HG02981 (cell line): Measurements from ENCODE around the gene CALML6.

Experiments
- ATAC-seq: cut with Tn5 transposase; IDR thresholded peaks from one replicate; pipeline ENCODE4 v1.9.1; 2021; ENCODE audit warnings: mild to moderate bottlenecking, moderate library complexity; ENCODE audit not compliant: unreplicated experiment

CALML6 gene

DNA sequence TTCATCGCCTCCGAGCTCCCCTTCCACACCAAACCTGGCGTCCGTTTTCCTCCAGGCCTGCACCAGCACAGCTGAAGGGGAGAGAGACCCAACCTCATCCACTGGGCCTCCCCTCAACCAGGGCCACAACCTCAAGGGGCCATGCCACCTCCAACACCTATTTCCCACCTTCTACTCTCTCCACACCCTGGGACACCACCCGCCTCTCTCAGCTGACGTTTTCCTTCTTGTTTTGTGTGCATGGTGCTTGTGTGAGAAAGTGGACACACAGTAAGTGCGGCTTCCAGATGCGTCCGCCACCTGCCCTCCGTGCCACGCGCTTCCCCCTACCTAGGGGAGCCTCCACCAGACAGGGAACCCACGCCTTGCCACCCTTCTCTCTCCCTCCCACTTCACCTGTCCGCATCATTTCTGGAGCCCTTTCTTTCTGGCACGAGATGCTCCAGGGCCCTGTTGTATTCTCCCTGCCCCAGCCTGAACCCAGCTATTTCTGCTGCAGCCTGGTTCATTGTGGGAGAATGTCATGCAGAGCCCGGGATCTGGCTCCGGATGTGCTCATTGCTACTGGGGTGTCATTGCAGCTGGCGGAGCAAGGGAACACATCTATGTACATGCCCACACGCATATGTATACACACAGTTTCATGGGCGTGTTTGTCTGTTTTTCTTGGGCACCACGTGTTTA, 22.8 kb upstream of the CALML6 start:
- no peak for ATAC-seq

DNA sequence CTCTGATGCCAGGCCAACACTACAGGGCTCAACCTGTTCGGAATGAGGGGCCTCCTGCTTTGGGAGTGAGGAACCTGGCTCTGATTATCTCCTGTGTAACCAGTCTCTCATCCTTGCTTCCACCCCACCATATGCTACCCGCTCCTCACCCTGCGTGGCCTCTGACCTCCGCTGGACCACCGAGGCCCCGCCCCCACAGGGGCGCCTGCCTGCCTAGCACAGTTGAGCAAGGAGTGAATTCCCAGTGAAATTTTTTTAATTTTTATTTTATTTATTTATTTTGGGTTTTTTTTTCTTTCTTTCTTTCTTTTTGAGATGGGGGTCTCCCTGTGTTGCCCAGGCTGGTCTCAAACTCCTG, 22.3 kb upstream of the CALML6 start:
- ATAC-seq, result no peak

DNA sequence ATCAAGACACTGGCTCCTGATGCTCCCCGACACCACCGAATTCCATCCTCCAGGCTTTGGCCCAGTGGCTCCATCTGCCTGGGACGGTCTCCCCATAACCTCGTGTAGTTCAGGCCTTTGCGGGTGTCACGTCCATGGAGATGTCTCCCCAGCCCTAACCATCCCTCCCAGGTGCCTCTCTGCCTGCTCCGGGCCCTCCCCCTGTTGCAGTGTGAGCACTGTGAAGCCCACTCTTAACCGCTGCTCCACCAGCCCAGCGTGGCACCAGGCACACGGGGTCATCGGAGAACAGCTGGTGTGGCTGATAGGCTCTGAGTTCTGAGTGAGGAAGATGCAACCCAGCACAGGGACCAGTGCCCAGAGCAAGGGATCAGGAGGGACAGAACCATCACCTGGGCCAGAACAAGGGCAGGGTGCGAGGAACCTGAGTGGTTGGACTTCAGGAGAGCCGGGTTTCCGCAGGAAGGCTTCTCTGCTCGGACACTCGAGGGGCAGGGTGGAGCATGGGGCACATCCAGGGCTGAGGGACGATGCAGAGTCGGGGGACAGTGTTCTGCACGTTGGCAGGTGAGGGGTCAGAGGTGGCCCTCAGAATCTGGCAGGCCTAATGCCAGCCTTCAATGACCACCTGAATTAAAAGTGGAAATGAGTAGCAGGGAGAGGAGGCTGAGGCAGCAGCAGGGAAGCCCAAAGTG, 21.6 kb upstream of the CALML6 start:
- ATAC-seq, result no peak

DNA sequence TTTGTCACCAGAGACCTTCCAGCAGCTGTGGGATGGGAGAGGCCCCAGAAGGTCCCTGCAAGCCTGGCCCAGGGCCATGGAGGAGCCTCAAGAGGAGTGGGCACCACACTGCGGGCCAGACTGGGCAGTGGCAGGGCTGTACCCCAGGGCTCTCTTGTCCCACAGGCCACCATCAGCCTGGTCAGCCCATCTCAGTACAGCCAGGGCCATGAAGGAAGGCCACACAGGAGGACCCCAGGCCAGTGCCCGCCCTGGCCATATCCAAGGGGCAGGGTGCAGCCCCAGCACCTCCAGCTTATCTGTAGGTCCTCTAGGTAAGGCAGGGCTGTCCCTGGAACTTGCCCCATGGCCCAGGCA, 21.1 kb upstream of the CALML6 start:
- ATAC-seq, result no peak

DNA sequence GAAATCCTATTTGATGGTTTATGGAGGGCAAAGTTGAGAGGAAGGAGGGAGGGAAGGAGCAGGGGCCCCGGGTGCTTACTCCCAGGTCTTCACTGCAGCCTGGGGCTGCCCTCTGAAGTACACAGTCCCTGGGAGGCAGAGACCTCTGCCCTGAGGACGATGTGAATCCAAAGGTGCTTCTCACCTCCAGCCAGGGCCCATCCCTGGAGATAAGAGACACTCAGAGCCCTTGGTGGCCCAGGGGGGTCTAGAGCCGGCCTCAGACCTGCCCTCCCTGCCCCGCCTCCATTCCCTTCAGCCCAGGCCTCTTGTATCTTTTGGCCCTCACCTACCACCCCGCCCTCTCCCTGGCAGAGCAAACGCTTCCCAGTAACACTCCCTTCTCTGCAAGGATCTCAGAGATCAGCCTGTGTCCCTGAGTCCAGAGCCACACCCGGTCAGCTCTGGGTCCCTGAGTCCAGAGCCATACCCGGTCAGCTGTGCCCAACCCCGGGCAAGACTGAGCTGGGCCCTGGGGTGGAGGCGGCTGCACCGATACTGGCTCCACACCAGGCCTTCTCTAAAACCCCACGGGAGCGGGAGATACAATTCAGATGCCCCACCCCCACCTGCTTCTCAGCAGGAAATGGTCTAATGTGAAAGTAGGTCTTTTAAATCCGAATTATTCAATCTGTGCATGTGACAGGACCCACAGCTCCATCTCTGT, 20.6 kb upstream of the CALML6 start:
- no peak for ATAC-seq

DNA sequence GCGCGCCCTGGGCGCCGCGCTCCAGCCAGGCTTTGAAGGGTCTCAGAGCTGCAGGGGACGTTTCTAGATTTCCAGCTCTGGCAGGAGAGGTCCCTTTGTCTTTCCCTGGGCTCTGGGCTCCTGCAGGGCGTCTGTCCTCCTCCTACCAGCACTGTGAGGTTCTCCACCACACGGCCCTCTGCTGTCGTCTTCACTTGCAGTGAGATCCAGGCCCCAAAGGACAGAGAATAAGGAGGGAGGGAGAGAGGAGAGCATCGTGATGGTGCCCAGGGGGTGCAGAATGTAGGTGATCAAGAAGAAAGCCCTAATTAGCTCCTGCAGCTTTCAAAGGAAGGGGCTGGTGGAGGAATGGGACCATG, 20.0 kb upstream of the CALML6 start:
- no peak for ATAC-seq

DNA sequence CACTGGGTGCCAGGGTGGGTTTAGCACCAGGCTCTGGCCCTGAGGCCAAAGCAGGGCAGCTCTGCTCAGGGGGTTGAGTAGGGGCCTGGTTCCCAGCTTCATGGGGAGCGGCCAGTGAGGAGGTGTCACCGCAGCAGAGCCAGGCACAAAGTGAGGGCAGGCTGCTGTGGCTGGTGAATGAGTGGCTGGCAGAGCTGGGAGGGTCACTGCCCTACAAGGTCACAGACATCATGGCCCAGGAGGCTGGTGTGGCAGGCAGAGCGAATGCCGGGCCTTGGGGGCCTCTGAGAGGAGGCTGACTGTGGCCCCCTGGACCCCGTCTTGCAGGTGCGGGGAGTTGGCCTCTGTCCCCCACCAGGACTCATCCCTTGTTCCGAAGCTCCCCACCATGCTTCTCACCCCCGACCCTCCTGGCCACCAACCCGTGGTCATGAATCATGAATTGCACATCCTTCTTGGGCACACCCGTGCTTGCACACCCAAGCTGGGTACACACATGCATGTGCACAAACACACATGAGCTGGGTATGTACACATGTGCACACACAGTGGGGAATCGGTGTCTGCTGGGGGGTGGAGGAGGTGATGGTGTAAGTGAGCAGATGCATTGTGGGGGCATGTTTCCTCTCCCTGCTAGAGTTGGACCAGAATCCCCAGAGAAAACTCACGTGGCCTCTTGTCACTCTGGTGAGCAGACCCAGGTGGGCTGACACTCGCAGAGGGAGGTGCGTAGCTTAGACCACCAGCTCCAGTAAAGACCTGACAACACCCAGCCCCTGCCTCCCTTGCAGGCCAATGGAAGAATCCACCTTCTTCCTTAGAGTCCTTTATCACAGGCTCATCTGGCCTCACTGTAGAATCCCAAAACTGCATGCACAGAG, 19.4 kb upstream of the CALML6 start:
- ATAC-seq, result no peak

DNA sequence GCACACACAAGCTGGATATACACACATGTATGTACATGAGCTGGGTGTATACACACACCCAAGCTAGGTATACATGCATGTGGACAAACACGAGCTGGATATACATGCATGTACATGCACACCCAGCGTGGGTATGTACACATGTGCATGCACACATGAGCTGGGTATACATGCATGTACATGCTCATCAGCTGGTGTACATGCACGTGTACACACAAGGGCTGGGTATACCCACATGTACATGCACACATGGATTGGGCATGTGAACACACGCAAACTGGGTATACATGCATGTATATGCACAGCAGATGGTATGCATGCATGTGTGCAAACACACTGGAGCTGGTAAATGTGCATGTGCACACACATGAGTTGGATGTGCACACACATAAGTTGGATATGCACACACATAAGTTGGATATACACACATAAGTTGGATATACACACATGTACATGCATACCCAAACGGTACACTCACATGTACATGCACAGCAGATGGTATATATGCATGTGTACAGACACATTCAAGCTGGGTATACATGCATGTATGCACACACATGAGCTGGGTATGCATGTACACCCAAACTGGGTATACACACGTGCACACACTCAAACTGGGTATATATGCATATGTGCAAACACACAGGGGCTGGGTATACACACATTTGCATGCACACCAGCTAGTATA, 16.7 kb upstream of the CALML6 start:
- ATAC-seq, result no peak

DNA sequence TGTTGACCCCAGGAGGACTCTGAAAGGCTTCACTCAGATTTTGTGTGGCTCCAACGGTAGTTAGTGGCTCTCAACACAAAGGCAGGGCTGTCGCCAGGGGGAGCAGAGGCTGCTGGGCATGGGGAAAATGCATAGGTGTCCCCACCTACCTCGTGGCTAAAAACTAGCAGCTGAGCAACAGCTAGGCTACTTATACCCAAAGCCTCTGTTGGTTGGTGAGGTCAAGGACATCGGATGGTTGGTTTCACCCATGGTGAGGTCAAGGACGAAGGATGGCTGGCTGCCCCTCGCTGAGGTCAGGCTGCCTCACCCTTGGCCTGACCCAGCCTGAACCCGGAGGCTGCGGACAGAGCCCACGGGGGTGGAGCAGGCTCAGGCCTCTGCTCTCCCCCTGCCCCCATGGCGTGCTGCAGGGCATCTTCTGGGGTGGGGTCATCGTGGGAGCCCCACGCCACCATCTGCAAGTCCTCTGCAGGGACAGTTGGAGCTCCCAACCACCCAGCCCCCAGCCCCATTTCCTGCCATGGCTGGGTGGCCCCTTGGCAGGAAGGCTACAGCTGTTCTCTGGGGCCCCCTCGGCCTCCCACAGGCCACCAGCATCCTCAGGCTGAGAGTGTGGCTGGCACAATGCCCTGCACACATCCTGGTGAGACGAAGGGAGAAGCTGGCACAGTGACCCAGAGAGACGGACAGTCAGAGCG, 15.6 kb upstream of the CALML6 start:
- ATAC-seq, result no peak

DNA sequence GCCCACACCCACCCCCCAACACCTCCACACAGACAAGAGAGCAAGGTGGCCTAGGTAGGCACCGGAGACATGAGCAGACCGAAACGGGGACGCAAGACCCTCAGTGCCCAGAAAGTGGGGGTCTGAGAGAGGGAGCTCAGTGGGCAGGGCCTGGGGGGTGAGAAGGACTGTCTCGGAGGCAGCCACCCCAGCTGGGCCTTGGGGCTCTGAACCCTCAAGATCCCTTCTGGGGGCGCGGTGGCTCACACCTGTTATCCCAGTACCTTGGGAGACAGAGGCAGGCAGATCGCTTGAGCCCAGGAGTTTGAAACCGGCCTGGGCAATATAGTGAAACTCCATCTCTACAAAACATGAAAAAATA, 15.1 kb upstream of the CALML6 start:
- ATAC-seq, result no peak

DNA sequence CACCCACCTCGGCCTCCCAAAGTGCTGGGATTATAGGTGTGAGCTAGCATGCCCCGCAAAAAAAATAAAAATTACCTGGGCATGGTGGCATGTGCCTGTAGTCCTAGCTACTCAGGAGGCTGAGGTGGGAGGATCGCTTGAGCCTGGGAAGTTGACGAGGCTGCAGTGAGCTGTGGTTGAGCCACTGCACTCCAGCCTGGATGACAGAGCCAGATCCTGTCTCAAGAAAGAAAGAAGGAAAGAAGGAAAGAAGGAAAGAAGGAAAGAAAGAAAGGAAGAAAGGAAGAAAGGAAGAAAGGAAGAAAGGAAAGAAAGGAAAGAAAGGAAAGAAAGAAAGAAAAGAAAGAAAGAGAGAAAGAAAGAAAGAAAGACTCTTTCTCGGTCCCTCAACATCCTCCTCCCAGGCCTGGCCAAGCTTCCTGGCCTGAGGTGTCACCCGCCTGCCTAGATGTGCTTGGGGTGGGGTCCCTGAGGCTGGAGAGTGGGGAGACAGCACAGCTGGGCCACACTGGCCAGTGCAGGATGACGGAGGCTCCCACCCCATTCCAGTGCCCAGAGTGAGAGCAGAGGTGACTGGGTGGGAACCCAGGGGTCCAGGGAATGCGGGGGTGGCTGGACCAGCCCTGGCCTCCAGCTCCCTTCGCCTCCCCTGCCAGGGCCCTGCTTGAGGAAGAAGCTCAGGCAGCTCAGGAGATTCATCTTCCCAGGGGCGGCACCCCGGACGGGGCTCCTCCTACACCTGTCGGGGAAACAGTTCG, 14.0 kb upstream of the CALML6 start:
- ATAC-seq, result no peak

DNA sequence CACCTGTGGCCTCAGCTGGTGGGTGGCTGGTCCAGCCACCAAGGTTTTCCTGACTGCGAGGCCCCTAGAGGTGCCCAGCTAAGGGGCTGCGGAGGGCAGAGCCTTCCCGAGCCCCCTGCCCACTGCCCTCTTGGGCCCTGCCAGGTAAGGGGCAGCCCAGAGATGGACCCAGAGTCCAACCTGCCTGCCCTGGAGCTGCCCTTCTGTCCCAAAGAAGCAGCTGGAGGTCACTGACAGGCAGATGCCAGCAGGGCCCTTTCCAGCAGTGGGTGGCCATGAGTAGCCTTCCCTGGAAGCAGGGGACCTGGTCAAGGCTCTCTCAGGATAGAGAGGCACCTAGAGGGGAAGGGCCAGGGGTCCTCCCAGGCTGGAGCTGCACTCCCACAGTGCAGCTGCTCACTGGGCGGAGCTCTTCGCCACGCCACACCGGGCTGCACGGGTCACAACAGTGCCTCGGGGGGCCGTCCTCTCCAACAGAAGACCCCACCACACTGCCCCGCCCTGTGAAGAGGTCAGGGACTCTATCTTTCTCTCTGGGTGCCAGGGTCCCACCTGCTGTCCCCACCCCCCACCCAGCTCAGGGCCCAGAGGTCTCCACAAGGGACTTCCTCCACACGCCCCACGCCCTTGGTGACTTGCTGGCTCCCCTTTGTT, 13.3 kb upstream of the CALML6 start:
- no peak for ATAC-seq

DNA sequence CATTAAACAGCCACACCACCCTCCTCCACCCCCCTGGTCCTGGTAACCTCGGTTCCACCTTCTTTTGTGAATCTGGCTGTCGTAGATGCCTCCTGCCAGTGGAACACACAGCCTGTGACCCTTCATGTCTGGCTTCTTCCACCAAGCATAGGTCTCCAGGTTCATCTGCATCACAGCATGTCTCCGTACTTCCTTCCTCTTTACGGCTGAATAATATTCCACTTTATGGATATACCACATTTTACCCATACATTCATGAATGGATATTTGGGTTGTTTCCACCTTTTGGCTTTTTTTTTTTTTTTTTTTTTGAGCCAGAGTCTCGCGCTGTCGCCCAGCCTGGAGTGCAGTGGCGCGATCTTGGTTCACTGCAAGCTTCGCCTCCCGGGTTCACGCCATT, 11.8 kb upstream of the CALML6 start:
- ATAC-seq, result no peak

DNA sequence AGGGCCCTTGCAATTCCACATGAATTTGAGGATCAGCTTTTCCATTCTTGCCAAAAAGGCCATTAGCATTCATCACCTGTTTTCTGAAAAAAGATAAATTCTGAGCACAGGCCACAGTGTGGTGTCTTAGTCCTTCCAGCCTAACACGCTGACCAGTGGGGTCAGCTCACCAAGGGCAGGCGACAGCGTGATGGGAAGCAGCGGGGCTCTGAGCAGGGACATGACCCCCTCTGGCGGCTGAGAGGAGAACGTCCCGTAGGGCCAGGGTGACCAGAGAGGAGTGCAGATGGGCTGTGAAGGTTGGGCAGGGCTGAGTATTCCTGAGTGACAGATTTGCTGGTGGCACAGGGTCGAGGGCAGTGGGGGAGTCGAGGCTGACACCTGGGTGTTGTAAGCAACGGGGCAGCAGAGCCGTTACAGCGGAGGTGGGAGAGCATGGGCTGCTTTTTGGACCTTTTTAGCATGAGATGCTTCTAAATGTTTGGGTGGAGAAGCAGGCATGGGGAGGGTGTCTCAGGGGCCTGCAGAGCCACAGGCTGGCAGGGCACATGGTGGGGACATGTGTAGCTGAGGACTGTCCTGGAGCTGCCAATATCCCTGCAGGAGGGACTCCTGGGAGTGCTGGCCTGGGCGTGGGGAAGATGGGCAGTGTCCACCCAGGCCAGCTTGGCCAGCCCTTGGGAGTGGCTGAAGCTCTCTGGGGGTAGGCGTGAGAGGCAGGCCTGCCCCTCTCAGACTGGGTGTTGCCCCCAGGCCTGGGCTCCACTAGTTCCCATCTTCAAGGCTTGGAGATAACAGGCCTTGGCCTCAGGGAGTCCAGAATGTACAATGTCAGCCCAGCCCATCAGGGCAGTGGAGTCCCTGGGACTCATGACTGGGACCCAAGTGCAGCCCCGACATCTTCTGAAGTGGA, 8.6 kb upstream of the CALML6 start:
- no peak for ATAC-seq

DNA sequence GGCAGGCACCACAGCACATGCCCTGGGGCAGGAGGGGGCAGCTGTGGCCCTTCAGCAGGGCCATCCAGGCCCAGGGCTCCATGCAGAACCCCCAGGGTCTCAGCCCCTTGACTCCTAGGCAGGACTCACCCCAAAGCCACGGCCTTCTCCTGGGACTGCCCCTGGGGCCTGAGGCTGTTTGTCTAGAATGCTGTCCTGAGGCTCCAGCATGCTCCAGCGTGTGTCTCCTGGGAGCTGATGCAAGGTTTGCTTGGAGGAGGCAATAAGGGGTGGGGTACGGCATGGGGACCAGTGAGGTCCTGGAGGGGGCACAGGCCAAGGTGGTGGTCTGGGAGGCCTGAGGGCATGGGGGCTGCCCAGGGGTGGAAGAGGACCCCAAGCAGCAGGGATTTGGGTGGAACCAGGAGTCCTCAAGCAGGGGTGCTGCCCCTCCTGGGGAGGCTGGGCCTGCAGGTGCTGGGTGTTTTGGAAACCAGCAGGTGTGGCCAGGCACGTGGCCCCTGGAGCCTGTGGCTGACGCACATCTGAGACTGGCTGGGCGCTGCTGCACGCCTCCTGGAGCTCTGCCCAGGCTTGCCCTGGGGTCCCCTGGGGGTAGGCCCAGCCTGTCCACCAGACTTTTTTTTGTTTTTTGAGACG, 7.8 kb upstream of the CALML6 start:
- no peak for ATAC-seq

DNA sequence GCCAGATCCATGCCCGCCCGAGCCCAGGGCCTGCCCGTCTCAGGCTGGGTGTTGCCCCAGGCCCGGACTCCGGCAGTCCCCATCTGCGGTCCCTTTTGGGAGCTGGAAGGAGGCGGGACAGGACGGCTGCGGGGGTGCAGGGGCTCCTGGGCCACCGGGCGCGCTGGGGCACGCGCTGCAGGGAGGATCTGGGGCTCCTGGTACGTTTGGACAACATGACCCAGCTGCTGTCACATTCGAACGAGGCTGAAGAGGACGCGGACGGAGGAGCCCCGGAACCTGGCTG, 6.6 kb upstream of the CALML6 start:
- no peak for ATAC-seq

DNA sequence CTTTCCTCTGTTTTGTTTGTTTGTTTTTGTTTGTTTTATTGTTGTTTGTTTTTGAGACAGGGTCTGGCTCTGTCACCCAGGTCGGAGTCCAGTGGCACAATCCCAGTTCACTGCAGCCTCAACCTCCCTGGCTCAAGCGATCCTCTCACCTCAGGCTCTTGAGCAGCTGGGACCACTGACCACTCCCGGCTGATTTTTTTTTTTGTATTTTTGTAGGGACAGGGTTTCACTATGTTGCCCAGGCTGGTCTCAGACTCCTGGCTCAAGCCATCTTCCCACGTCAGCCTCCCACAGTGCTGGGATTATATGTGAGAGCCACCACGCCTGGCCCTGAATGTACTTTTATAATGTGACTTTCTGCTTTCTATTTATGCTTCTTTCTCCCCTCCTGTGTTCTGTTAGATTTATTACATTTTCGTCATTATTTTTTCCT, 5.0 kb upstream of the CALML6 start:
- no peak for ATAC-seq
